Lung (tissue), 12 donors: ENCODE measurements around the gene PAGE2. TPM values are rescaled to one million over a fixed set of nuclear protein-coding genes. Genes with fewer than 3 reads are reported as not detected.
"Not testable (repeated sequence)": the region's sequence is repeated elsewhere in the genome, so short reads cannot be mapped to it uniquely, and the experiment has no call there.

Source experiments
- ATAC-seq: fragments of 200-7000 bp; cut with Tn5 transposase; one replicate; pipeline ENCODE4 v1.9.1; 2020; ENCODE audit warnings: moderate number of reproducible peaks; ENCODE audit not compliant: insufficient read depth, low FRiP score
- DNase-seq, 3 donors: peaks; one replicate each; pipeline ENCODE4 v3.0.0-alpha.2; 2013 to 2017
- H3K27ac ChIP-seq, 2 donors: one replicate each; pipeline ENCODE4 v1.5.1; 2013; ENCODE audit warnings: mild to moderate bottlenecking in 2 of 2, moderate library complexity in 2 of 2, control low read depth in 1 of 2, inconsistent platforms in 1 of 2, low read depth in 1 of 2, low read length in 1 of 2
- H3K27me3 ChIP-seq, 3 donors: one replicate each; pipeline ENCODE4 v1.5.1; 2013; ENCODE audit warnings: low read length in 2 of 3; ENCODE audit not compliant: control insufficient read depth in 3 of 3, insufficient read depth in 3 of 3
- H3K36me3 ChIP-seq, 4 donors: one replicate each; pipeline ENCODE4 v1.5.1; 2013; ENCODE audit warnings: low read length in 4 of 4, mild to moderate bottlenecking in 1 of 4, moderate library complexity in 1 of 4; ENCODE audit not compliant: control insufficient read depth in 4 of 4, insufficient read depth in 4 of 4
- H3K4me1 ChIP-seq, 5 donors: one replicate each; pipeline ENCODE4 v1.5.1; 2013; ENCODE audit warnings: low read length in 5 of 5, mild to moderate bottlenecking in 2 of 5, moderate library complexity in 1 of 5; ENCODE audit not compliant: control insufficient read depth in 5 of 5, insufficient read depth in 5 of 5
- H3K4me3 ChIP-seq: one replicate; pipeline ENCODE4 v1.5.1; 2013; ENCODE audit warnings: mild to moderate bottlenecking, control low read depth, moderate library complexity
- H3K9ac ChIP-seq, 2 donors: one replicate each; pipeline ENCODE4 v1.5.1; 2013; ENCODE audit warnings: low read length in 2 of 2, control low read depth in 1 of 2; ENCODE audit not compliant: insufficient read depth in 1 of 2
- H3K9me3 ChIP-seq, 4 donors: one replicate each; pipeline ENCODE4 v1.5.1; 2013; ENCODE audit warnings: low read length in 3 of 4, mild to moderate bottlenecking in 1 of 4, moderate library complexity in 1 of 4; ENCODE audit not compliant: control insufficient read depth in 4 of 4, insufficient read depth in 3 of 4
- CTCF ChIP-seq: IDR thresholded peaks from 2 replicates; pipeline ENCODE4 v1.5.1; 2012; ENCODE audit warnings: mild to moderate bottlenecking; ENCODE audit errors: control extremely low read depth, extremely low read depth
- WGBS, 2 donors: extraction: QIAGEN DNeasy Blood & Tissue Kit; methylation state at CpG; one replicate each; pipeline ENCODE4 v1.1.7; 2013; 5-methylcytosine and 5-hydroxymethylcytosine counted together
- polyA plus RNA-seq, 2 donors: library from polyadenylated mRNA; stranded (reverse); fragments of 200-250 nt; gene quantifications; one replicate each; pipeline ENCODE4 v1.2.1, GENCODE V29; 2013
- total RNA-seq, 2 donors: library from RNA; depleted of rRNA in 1 of 2; stranded (reverse); fragments of >200 nt in 1 of 2; gene quantifications; one replicate each; pipeline ENCODE4 v1.2.1, GENCODE V29; 2014 to 2021
- donor health status: control.
- donor health status: control.
- donor health status: Bipolar disorder and iron deficiency.
- donor health status: healthy.
- donor health status: DM: yes; HTN: yes; CAD: no.

The PAGE2 gene
- total and polyA plus RNA-seq, 4 donors, result not detected

- no peak for TF ChIP-seq CTCF
- no peak for DNase-seq
- Histone ChIP-seq H3K27ac (no peak overlapping the region), H3K9me3 (no peaks in the 10 kb centered on the region), H3K36me3 (no peaks in the 10 kb centered on the region), H3K9ac (no peak overlapping the region), H3K27me3 (peaks cover 0 to 14% (median 13%) of the 10 kb centered on the region in 3 donors), H3K4me1 (no peaks in the 10 kb centered on the region), H3K4me3 (no peak overlapping the region)
- ATAC-seq, result no peak
- WGBS, 2 donors, result 57 to 86% methylated on average over 4 of the region's 4 CpGs
Observed at GRCh38 chrX:55130481-55130880, 41.7 kb downstream of the PAGE2 start.

GRCh38 chrX:55132416-55132815 lies 43.6 kb downstream of the PAGE2 start:
- no peak for ATAC-seq
- peaks cover 0 to 14% (median 7%) of the 10 kb centered on the region in 3 donors for H3K27me3 ChIP-seq
- no peak for TF ChIP-seq CTCF

GRCh38 chrX:55135171-55135570 lies 46.4 kb downstream of the PAGE2 start:
- no peak overlapping the region for H3K4me3 ChIP-seq
- ATAC-seq (no peak), DNase-seq (peak; percentile 35 to 63 (median 55))
- peak; percentile 24 for TF ChIP-seq CTCF
- peaks cover 0 to 14% (median 7%) of the 10 kb centered on the region in 3 donors for H3K27me3 ChIP-seq
- no peaks in the 10 kb centered on the region for H3K4me1 ChIP-seq
- WGBS, 2 donors, result 8 to 9% methylated on average over 1 of the region's 1 CpG
- no peak overlapping the region for H3K27ac ChIP-seq
- no peak overlapping the region for H3K9ac ChIP-seq
- no peaks in the 10 kb centered on the region for H3K9me3 ChIP-seq
- no peaks in the 10 kb centered on the region for H3K36me3 ChIP-seq

More at GRCh38 chrX:55132416-55132815, 43.6 kb downstream of the PAGE2 start:
- no peak for DNase-seq
- Histone ChIP-seq H3K4me3 (no peak overlapping the region), H3K9ac (no peak overlapping the region), H3K9me3 (no peaks in the 10 kb centered on the region), H3K36me3 (no peaks in the 10 kb centered on the region), H3K27ac (no peak overlapping the region), H3K4me1 (no peaks in the 10 kb centered on the region)

GRCh38 chrX:55140800-55141199 lies 52.0 kb downstream of the PAGE2 start:
- not testable (repeated sequence) for H3K4me3 ChIP-seq, ATAC-seq

More at GRCh38 chrX:55140800-55141199, 52.0 kb downstream of the PAGE2 start:
- peaks cover 0 to 12% (median 2%) of the 10 kb centered on the region in 3 donors for H3K27me3 ChIP-seq
- H3K36me3 ChIP-seq, DNase-seq, H3K9ac ChIP-seq, H3K27ac ChIP-seq, H3K4me1 ChIP-seq, H3K9me3 ChIP-seq: not testable (repeated sequence)
- 25 to 85% methylated on average over 1 of the region's 1 CpG for WGBS, 2 donors

Other genes starting within 250 kb of the PAGE2 start
- gene TRO, start 168.2 kb upstream of the PAGE2 start, total RNA-seq, result 10 to 100 TPM in 1 of 2 donors, 1 to 10 TPM in 1; 4.2 to 30.9 TPM
- 1 to 10 TPM; 1.9 to 2.8 TPM for gene TRO, start 168.2 kb upstream of the PAGE2 start, polyA plus RNA-seq
- gene PFKFB1, start 94.8 kb upstream of the PAGE2 start, total RNA-seq, result under 1 TPM; 0.17 to 0.34 TPM
- under 1 TPM; 0.06 to 0.14 TPM for gene PFKFB1, start 94.8 kb upstream of the PAGE2 start, polyA plus RNA-seq
- gene APEX2, start 88.7 kb upstream of the PAGE2 start, total RNA-seq, result 10 to 100 TPM in 1 of 2 donors, 1 to 10 TPM in 1; 6.4 to 14.0 TPM
- 10 to 100 TPM in 1 of 2 donors, 1 to 10 TPM in 1; 6.2 to 15.4 TPM for gene APEX2, start 88.7 kb upstream of the PAGE2 start, polyA plus RNA-seq
- 100 to 1,000 TPM in 1 of 2 donors, 1 to 10 TPM in 1; 2.8 to 111 TPM for gene ALAS2, start 58.0 kb upstream of the PAGE2 start, total RNA-seq
- under 1 TPM; 0.10 to 0.19 TPM for gene ALAS2, start 58.0 kb upstream of the PAGE2 start, polyA plus RNA-seq
- not detected for gene PAGE2B, start 14.0 kb upstream of the PAGE2 start, total RNA-seq
- gene PAGE2B, start 14.0 kb upstream of the PAGE2 start, polyA plus RNA-seq, result under 1 TPM in 1 of 2 donors, not detected in 1; 0.37 TPM
- not detected for gene PAGE5, start 131.3 kb downstream of the PAGE2 start, total RNA-seq
- gene PAGE5, start 131.3 kb downstream of the PAGE2 start, polyA plus RNA-seq, result not detected
- not detected for gene PAGE3, start 175.9 kb downstream of the PAGE2 start, total RNA-seq
- gene PAGE3, start 175.9 kb downstream of the PAGE2 start, polyA plus RNA-seq, result not detected